ENCODE data around the gene M1AP. TPM values are rescaled to one million over a fixed set of nuclear protein-coding genes. Genes with fewer than 3 reads are reported as not detected.

M1AP gene
- total and polyA plus RNA-seq, 2 donors from 2014 or later = 0.49 to 3.4 TPM

DNA sequence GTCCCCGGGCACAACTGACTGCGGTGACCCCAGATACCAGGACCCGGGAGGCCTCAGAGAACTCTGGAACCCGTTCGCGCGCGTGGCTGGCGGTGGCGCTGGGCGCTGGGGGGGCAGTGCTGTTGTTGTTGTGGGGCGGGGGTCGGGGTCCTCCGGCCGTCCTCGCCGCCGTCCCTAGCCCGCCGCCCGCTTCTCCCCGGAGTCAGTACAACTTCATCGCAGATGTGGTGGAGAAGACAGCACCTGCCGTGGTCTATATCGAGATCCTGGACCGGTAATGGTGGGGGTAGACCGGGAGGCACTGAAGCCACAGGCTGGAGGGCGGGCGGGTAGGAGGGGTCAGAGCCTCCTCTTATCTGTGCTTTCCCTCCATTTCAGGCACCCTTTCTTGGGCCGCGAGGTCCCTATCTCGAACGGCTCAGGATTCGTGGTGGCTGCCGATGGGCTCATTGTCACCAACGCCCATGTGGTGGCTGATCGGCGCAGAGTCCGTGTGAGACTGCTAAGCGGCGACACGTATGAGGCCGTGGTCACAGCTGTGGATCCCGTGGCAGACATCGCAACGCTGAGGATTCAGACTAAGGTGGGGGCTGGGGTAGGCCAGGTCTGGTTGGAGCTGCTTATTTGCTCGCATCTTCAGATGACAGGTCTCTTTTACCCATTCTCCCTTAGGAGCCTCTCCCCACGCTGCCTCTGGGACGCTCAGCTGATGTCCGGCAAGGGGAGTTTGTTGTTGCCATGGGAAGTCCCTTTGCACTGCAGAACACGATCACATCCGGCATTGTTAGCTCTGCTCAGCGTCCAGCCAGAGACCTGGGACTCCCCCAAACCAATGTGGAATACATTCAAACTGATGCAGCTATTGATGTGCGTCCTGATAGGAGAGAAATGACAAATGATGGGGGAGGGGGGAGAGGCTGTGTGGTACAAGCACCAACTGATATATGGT lies 117.6 kb downstream of the M1AP start:
- Histone ChIP-seq H3K9ac (ENCODE audit: low read length in 3 of 3) (peak overlapping the region; percentile 43 to 71 (median 45)), H3K27me3 (ENCODE audit: control insufficient read depth, insufficient read depth, low read length) (no peaks in the 10 kb centered on the region), H3K36me3 (ENCODE audit: control insufficient read depth in 2 of 3, insufficient read depth in 3 of 3, low read length in 3 of 3) (peaks cover 0 to 32% (median 19%) of the 10 kb centered on the region in 3 donors), H3K4me1 (ENCODE audit: control insufficient read depth in 2 of 3, insufficient read depth in 2 of 3, low read depth in 1 of 3, low read length in 3 of 3) (peaks cover 4 to 16% (median 7%) of the 10 kb centered on the region in 3 donors), H3K9me3 (ENCODE audit: control insufficient read depth in 2 of 3, insufficient read depth in 1 of 3, low read length in 3 of 3) (no peaks in the 10 kb centered on the region), H3K4me3 (ENCODE audit: low read length in 3 of 3) (peak overlapping the region; percentile 58 to 91 (median 66)), H3K27ac (ENCODE audit: low read depth in 2 of 2, low read length in 2 of 2) (peak overlapping the region; percentile 69 to 79)
- TF ChIP-seq, protein P1, sequence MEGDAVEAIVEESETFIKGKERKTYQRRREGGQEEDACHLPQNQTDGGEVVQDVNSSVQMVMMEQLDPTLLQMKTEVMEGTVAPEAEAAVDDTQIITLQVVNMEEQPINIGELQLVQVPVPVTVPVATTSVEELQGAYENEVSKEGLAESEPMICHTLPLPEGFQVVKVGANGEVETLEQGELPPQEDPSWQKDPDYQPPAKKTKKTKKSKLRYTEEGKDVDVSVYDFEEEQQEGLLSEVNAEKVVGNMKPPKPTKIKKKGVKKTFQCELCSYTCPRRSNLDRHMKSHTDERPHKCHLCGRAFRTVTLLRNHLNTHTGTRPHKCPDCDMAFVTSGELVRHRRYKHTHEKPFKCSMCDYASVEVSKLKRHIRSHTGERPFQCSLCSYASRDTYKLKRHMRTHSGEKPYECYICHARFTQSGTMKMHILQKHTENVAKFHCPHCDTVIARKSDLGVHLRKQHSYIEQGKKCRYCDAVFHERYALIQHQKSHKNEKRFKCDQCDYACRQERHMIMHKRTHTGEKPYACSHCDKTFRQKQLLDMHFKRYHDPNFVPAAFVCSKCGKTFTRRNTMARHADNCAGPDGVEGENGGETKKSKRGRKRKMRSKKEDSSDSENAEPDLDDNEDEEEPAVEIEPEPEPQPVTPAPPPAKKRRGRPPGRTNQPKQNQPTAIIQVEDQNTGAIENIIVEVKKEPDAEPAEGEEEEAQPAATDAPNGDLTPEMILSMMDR (IDR thresholded peaks at IDR 0.05; ENCODE audit: borderline replicate concordance, extremely low read depth, insufficient read depth) = no peak
- DNase-seq (peak; percentile 31 to 88 (median 59)), FAIRE-seq (no peak)
- intact Hi-C loops (cut with DNase I) = no loop called here

DNA sequence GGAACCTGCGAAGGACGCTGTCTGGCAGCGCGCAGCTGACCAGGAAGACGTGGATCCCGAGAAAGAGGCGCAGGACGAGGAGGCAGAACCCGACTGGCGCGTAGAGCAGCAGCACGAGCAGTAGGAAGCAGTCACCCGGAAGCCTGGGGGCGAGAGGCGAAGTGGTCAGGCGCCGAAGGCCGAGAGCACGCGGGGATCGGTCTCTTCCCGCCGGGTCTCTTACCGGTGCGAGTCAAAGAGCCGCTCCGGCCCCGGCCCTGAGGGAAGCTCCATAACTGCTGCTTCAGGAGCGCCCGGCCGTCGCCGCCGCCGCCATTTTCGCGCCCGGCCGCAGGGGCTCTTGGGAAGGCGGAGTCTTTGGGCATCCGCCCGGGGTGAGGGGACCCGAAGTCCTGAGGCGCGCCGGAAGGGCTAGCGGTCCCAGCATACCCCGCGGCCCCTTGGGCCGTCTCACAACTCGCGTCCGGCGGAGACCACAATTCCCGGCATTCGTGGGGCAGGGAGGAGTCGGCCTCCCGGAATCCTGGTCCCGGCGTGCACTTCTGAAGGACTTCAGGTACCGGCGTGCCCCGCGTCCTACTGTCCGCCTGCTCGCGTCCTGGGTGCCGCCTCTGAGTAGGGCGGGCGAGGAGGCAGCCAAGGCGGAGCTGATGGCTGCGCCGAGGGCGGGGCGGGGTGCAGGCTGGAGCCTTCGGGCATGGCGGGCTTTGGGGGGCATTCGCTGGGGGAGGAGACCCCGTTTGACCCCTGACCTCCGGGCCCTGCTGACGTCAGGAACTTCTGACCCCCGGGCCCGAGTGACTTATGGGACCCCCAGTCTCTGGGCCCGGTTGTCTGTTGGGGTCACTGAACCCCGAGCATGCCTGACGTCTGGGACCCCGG lies 118.5 kb downstream of the M1AP start, which contains the start of the genes AUP1 and HTRA2:
TSS of gene AUP1 (minus strand) at position 350 of the 882 bp plus-strand sequence. CDS start at position 273, 77 bp downstream.
TSS of gene HTRA2 (plus strand) at position 577 of the 882 bp plus-strand sequence. CDS start at position 651, 74 bp downstream.
- Histone ChIP-seq H3K9ac (ENCODE audit: low read length in 3 of 3) (peak within 1 kb of the TSS; percentile 71 to 84 (median 83)), H3K9me3 (ENCODE audit: control insufficient read depth in 2 of 3, insufficient read depth in 1 of 3, low read length in 3 of 3) (no peaks in the 10 kb centered on the region), H3K36me3 (ENCODE audit: control insufficient read depth in 2 of 3, insufficient read depth in 3 of 3, low read length in 3 of 3) (peaks cover 0 to 32% (median 19%) of the 10 kb centered on the region in 3 donors), H3K4me3 (ENCODE audit: low read length in 3 of 3) (peak within 1 kb of the TSS; percentile 87 to 96 (median 91)), H3K27ac (ENCODE audit: low read depth in 2 of 2, low read length in 2 of 2) (peak within 1 kb of the TSS; percentile 69 to 79), H3K27me3 (ENCODE audit: control insufficient read depth, insufficient read depth, low read length) (no peaks in the 10 kb centered on the region), H3K4me1 (ENCODE audit: control insufficient read depth in 2 of 3, insufficient read depth in 2 of 3, low read depth in 1 of 3, low read length in 3 of 3) (peaks cover 4 to 16% (median 7%) of the 10 kb centered on the region in 3 donors)
- FAIRE-seq (no peak), DNase-seq (peak; percentile 99 to 100 (median 99))
- TF ChIP-seq, protein P1 (IDR thresholded peaks at IDR 0.05; ENCODE audit: borderline replicate concordance, extremely low read depth, insufficient read depth) = peak; percentile 1
- intact Hi-C loops (cut with DNase I) = no loop called here

DNA sequence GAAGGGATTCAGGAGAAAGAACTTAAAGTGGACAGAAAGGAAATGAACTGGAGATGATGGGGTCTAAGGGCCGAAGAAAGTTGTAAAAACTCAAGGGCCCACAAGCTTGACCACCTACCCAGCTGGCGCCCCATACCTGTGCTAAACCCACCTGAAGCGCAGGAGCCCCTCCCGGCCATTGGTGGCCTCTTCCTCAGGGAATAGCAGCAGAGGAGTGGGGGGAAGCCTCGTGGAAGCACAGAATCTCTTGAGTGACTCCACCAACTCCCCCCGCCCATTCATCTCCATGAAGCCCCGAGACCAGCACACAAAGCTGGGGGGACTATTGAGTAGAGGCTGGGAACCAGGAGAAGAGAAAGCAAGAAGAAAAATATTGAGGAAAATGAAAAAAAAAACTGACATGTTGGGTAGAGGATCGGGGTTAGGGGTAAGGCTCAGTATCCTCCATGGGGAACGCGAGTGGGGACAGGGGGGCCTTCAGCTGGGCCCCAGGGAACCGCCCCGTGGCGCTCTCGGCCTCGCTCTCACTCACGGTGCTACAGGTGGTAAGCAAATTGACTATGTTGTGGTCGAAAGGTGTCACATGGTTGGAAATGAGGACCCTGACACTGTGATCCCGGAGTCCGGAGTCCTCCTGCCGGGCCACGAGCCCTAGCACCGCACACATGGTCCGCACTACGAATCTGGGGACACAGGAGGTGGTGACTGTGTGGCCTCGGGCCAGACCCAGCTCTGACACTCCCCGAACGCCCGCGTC lies 119.4 kb downstream of the M1AP start:
- intact Hi-C loops (cut with DNase I) = no loop called here
- FAIRE-seq (no peak), DNase-seq (peak in 3 of 5 donors; percentile 14 to 74 (median 73))
- Histone ChIP-seq H3K36me3 (ENCODE audit: control insufficient read depth in 2 of 3, insufficient read depth in 3 of 3, low read length in 3 of 3) (peaks cover 0 to 32% (median 19%) of the 10 kb centered on the region in 3 donors), H3K27me3 (ENCODE audit: control insufficient read depth, insufficient read depth, low read length) (no peaks in the 10 kb centered on the region), H3K9me3 (ENCODE audit: control insufficient read depth in 2 of 3, insufficient read depth in 1 of 3, low read length in 3 of 3) (no peaks in the 10 kb centered on the region), H3K4me1 (ENCODE audit: control insufficient read depth in 2 of 3, insufficient read depth in 2 of 3, low read depth in 1 of 3, low read length in 3 of 3) (peaks cover 4 to 16% (median 7%) of the 10 kb centered on the region in 3 donors), H3K27ac (ENCODE audit: low read depth in 2 of 2, low read length in 2 of 2) (peak overlapping the region; percentile 30 to 79), H3K9ac (ENCODE audit: low read length in 3 of 3) (peak overlapping the region; percentile 71 to 84 (median 83)), H3K4me3 (ENCODE audit: low read length in 3 of 3) (peak overlapping the region; percentile 87 to 96 (median 91))
- TF ChIP-seq, protein P1 (IDR thresholded peaks at IDR 0.05; ENCODE audit: borderline replicate concordance, extremely low read depth, insufficient read depth) = no peak

All from kidney (tissue), 14 donors.